AG08395 (cell line): Measurements from ENCODE around the gene ATG7.
A peak's percentile ranks its signal among the peaks of the same experiment; 100 is the strongest.
"Not testable (repeated sequence)": the region's sequence is repeated elsewhere in the genome, so short reads cannot be mapped to it uniquely, and the experiment has no call there.

Experiments used
- DNase-seq: peaks from one replicate; pipeline ENCODE4 v3.0.0; 2012; ENCODE audit warnings: mixed read lengths, low spot score

The ATG7 gene

DNA sequence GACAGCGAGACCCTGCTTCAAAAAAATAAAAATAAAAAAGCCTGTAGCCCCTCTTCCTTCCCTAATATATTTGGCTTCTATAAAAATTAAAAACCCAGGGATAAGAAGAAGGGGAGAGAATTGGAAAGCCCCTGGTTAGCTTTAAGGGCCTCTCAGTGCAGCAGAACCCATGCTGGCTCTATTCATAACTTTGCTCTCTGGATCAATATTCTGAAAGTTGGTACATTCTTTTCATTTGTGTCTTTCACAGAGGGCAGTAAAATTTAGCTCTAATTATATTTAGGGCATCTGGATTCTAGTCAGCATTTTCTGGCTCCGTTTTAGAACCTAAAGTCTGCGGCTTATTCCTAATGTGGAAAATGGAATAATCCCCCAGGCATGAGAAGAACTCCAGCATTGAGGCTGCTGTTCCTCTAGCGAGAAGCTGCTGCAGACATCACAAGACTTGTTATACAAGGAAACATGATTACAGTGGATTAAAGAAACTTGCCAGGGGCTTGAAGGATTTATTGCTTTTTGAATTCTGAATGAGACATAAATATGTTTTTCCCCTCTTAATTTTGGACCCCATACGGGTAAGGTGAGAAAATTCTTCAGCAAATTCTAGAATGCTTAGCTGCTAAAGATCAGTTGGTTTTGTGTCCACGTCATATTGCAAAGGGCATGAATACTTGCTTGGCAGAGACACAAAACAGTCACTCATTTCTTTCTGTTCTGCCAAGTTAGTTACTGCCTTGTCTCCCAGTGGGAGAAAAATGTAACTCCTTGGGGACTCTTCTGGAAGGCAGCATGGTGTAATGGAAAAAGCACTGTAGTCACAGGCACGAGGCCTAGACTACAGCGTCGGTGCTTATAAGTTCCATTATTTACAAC lies 193.8 kb downstream of the ATG7 start:
- DNase-seq = peak; percentile 82

DNA sequence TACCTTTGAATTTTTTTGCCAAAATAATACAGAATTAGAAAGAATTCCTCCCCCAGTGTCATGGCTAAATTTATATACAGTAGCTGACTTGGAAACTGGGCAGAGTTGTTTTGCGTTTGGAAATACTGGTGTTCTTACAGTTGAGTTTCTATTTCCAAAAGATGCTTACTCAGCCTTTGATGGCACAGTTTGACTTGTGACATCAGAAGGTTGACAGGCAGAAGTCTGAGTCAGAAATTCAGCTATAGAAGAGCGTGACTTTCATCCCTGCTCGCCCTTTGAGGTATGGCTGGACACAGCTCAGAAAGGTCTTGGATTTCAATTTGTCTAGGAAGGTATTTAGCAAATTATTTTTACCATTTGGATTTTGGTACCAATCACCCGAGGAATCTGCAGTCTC lies 195.7 kb downstream of the ATG7 start:
- no peak for DNase-seq

DNA sequence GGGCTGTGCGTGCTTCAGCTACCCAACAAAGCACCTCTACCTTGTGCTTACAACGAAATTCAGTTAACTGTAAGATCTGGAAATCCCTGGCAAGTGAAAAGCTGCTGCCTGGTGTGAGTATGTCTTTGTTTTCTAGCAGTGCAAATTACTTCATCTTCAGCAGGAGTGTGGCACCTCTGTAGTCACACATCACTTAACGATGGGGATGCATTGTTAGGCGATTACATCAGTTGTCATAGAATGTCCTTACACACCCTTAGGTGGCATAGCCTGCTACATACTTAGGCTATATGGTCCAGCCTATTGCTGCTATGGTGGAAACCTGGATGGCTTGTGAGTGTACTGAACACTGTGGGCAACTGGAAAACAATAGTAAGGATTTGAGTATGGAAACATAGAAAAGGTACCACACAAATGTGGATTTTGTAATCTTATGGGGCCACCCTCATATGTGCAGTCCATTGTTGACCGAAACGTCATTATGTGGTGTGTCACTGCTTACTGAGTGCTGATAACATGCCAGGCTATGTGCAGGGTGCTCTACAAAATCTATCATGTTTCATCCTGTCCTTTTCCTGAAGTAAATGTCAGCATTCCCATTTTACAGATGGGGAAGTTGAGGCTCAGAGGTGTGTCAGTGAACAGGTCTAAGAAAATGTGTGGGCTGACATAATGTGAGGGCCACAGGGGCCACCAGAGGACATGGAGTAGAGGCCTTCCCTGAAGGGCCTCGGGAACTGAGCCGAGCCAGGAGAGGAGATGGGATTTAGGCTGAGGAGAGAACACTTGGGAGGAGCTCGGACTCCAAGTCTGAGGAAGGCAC lies 198.0 kb downstream of the ATG7 start:
- DNase-seq = no peak

DNA sequence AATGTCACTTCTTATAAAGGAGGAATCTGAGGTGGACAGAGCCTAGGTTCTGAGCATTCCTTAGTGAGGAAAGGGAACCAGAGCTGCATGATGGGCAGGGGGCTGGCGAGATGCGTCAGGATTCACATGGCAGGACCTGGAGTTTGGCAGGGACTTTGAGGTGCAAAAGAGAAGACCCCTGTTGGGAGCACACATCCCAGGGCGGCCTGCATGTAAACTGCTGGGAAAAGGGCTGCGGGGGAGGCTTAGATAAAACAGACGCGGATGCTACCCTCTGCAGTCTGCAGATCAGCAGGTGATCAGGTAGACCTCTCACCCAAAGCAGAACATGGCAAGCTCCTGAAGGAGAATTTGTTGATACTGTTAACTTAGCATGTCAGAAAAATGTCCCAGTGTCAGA lies 203.1 kb downstream of the ATG7 start:
- DNase-seq = no peak

DNA sequence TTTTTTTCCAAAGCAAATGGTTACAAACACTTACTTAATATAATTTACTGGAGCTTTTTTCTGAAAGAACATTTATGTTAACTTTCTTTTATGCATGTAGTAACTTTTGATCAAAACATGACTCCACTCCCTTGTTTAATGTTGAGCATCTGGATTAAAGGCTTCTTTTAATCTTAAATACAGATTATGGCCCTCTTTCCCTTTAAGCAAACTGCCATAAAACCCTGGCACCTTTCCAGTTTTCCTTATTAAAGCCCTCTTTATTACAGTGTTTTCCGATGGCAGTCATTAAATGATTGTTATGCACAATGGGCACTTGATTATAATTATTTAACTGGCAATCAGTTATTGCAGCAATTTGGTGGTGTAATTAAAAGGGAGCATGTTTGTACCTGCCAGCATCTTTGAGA lies 204.5 kb downstream of the ATG7 start:
- no peak for DNase-seq

- DNase-seq = peak; percentile 58
Measured at GRCh38 chr3:11477407-11477911, 205.3 kb downstream of the ATG7 start.

DNA sequence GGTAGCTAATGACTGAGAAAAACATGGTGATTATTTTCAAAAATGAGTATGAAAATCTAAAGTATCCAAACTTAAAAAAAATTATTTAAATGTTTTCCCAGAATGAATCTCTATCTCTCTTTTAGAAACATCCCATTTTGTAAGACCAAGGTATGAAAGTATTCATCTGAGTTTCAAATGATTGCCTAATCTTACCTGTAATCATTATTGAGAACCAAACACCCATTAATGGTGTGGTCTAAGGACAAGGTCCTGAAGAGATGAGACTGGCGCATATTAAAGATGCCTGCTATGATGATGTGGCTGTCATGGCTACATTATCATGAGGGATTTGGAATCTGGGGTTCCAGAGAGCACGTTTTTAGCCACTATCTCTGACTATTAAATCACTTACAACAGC lies 206.0 kb downstream of the ATG7 start:
- no peak for DNase-seq

DNA sequence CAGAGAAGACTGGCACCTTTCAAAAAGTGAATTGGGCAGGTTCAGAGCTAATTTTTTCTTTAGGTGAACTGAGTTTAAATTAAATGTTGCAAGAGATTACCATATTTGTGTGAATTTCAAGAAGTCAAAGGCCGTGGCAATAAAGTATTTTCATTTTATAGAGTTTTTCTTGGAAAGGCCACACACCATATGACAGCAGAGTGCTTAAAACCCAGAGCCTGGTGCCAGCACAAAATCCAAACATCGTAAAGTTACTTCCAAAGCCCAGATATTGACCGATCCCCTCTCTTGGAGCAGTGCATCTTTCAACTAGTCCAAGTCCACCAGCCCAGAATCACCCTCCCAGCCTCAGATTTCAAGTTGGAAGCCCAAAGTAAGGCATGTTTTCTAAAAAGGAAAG lies 207.0 kb downstream of the ATG7 start:
- no peak for DNase-seq

- no peak for DNase-seq
Measured at GRCh38 chr3:11480663-11481298, 208.6 kb downstream of the ATG7 start.

- no peak for DNase-seq
Measured at GRCh38 chr3:11481556-11481955, 209.4 kb downstream of the ATG7 start.

GRCh38 chr3:11482021-11482420 lies 209.8 kb downstream of the ATG7 start:
- no peak for DNase-seq

- not testable (repeated sequence) for DNase-seq
Measured at GRCh38 chr3:11488356-11488755, 216.2 kb downstream of the ATG7 start.

- no peak for DNase-seq
Measured at GRCh38 chr3:11494131-11494916, 222.1 kb downstream of the ATG7 start.

- no peak for DNase-seq
Measured at GRCh38 chr3:11495948-11496557, 223.9 kb downstream of the ATG7 start.

GRCh38 chr3:11498177-11498576 lies 226.0 kb downstream of the ATG7 start:
- DNase-seq = no peak

DNA sequence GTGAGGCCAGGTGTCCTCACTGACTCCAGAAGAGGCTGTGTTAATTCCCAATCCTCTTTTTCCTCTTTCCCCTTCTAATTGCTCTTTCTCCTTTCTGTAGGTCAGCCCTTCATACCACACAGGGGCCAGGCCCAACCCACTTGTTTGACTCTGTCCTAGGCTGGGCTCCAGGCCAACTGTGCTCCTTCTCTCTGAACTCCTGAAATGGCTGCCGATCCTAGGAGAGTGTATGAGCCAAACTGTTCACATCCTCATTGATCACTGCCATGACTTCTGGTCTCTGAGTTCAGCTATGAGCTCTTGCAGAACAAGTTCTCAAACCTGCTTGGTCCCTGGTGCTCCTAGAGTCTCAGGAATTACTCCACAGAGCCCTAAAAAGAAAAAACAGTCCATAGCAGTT lies 226.4 kb downstream of the ATG7 start:
- DNase-seq = no peak

DNA sequence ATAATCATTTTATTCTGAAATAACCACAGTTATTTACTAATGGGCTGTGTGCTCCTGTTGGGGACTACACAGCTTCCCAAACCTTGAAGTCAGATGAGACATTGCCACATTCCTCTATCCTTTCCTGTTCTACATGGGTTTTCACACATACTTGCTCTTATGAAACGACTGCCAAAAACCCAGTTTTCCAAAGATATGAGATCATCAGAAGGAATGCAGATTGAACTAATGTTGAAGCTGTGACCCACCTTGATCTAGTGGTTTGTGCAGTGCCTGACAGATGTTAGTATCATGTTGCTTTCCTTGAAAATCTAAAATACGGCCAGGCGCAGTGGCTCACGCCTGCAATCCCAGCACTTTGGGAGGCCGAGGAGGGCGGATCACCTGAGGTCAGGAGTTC lies 226.9 kb downstream of the ATG7 start:
- peak; percentile 82 for DNase-seq

- not testable (repeated sequence) for DNase-seq
Measured at GRCh38 chr3:11502413-11502812, 230.2 kb downstream of the ATG7 start.

- DNase-seq = no peak
Measured at GRCh38 chr3:11507719-11508118, 235.5 kb downstream of the ATG7 start.

GRCh38 chr3:11508346-11509172 lies 236.4 kb downstream of the ATG7 start:
- DNase-seq = no peak
